Measurements from ENCODE around the gene OAS3.
A peak's percentile ranks its signal among the peaks of the same experiment; 100 is the strongest.

Gene OAS3

GRCh38 chr12:112937741-112938719 is at the start of gene OAS3:
Gene OAS3, plus strand, starts transcription at chr12:112938474. Its CDS starts 57 bp downstream, at chr12:112938531.
- no peak within 1 kb of the TSS; the same call in 1 of the 2 replicates for H3K27ac ChIP-seq (ENCODE audit: extremely low read depth, low read depth, low read length)
- ChIA-PET CTCF (interaction anchor here (0.7 kb wide), 3 partner anchors 66 to 997 kb away, joined by 3 to 4 read pairs (median 3); no protein-coding TSS in a partner anchor), POLR2A (no interaction called here)
- no peaks in the 10 kb centered on the region for H3K36me3 ChIP-seq (ENCODE audit: control insufficient read depth in 2 of 2, insufficient read depth in 1 of 2, low read length in 2 of 2)
- H3K9me3 ChIP-seq (ENCODE audit: control insufficient read depth, insufficient read depth, low read depth, low read length): no peaks in the 10 kb centered on the region
- H3K4me3 ChIP-seq (ENCODE audit: low read depth, low read length): peak within 1 kb of the TSS; percentile 54
- 0 out of 2 replicates have a peak, but pooled peaks cover 2% of the 10 kb centered on the region for H3K4me1 ChIP-seq (ENCODE audit: control insufficient read depth, insufficient read depth, low read length)
- TF ChIP-seq ZNF624 (tag by site-specific recombination; IDR thresholded peaks at IDR 0.05): no peak
- TF ChIP-seq ZNF747 (tag by site-specific recombination; IDR thresholded peaks at IDR 0.05): no peak
- TF ChIP-seq ZNF692 (tag by site-specific recombination; IDR thresholded peaks at IDR 0.05): no peak
- TF ChIP-seq, protein P1, sequence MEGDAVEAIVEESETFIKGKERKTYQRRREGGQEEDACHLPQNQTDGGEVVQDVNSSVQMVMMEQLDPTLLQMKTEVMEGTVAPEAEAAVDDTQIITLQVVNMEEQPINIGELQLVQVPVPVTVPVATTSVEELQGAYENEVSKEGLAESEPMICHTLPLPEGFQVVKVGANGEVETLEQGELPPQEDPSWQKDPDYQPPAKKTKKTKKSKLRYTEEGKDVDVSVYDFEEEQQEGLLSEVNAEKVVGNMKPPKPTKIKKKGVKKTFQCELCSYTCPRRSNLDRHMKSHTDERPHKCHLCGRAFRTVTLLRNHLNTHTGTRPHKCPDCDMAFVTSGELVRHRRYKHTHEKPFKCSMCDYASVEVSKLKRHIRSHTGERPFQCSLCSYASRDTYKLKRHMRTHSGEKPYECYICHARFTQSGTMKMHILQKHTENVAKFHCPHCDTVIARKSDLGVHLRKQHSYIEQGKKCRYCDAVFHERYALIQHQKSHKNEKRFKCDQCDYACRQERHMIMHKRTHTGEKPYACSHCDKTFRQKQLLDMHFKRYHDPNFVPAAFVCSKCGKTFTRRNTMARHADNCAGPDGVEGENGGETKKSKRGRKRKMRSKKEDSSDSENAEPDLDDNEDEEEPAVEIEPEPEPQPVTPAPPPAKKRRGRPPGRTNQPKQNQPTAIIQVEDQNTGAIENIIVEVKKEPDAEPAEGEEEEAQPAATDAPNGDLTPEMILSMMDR (tag by site-specific recombination; IDR thresholded peaks at IDR 0.05): peak; percentile 57; the same call in 1 of the 2 replicates
- TF ChIP-seq REPIN1 (tag by site-specific recombination; IDR thresholded peaks at IDR 0.05; ENCODE audit: low read depth): no peak
- TF ChIP-seq ZNF223 (tag by site-specific recombination; IDR thresholded peaks at IDR 0.05): no peak
- TF ChIP-seq ZNF510 (tag by site-specific recombination; IDR thresholded peaks at IDR 0.05; ENCODE audit: insufficient replicate concordance): no peak
- TF ChIP-seq ZNF558 (tag by site-specific recombination; IDR thresholded peaks at IDR 0.05): no peak
- no peak for TF ChIP-seq ZNF146 (tag by site-specific recombination; IDR thresholded peaks at IDR 0.05)
- 0 out of 2 replicates have a peak, but pooled peaks have one; percentile 42 for TF ChIP-seq PATZ1 (tag by site-specific recombination; IDR thresholded peaks at IDR 0.05)
- TF ChIP-seq PRDM10 (tag by site-specific recombination; IDR thresholded peaks at IDR 0.05): peak; percentile 38
- TF ChIP-seq ZNF280C (tag by site-specific recombination; IDR thresholded peaks at IDR 0.05): no peak
- no peak for TF ChIP-seq ZNF571 (tag by site-specific recombination; IDR thresholded peaks at IDR 0.05)
- TF ChIP-seq ZNF623 (tag by site-specific recombination; IDR thresholded peaks at IDR 0.05): no peak
- 0 out of 2 replicates have a peak, but pooled peaks have one; percentile 32 for TF ChIP-seq ZXDB (tag by site-specific recombination; IDR thresholded peaks at IDR 0.05)
- TF ChIP-seq ZNF776 (tag by site-specific recombination; IDR thresholded peaks at IDR 0.05; ENCODE audit: borderline replicate concordance): no peak
- TF ChIP-seq ZNF335 (tag by site-specific recombination; conservative IDR thresholded peaks at IDR 0.05): peak; percentile 93
- TF ChIP-seq ZNF830 (tag by site-specific recombination; IDR thresholded peaks at IDR 0.05; ENCODE audit: low read depth): no peak
- TF ChIP-seq ZNF785 (tag by site-specific recombination; IDR thresholded peaks at IDR 0.05): no peak
- TF ChIP-seq HOXD13 (CRISPR knock-in tag; IDR thresholded peaks at IDR 0.05; ENCODE audit: borderline replicate concordance): no peak
- no peak for TF ChIP-seq PRDM4 (tag by site-specific recombination; IDR thresholded peaks at IDR 0.05)
- no peak for TF ChIP-seq GLIS2 (tag by site-specific recombination; IDR thresholded peaks at IDR 0.05)
